GM12878 (cell line): ENCODE results near the gene EIF3A. TPM values are rescaled to one million over a fixed set of nuclear protein-coding genes. Genes with fewer than 3 reads are reported as not detected.
A peak's percentile ranks its signal among the peaks of the same experiment; 100 is the strongest.

Source experiments
- ATF7 ChIP-seq: fragments of 450-650 bp; IDR thresholded peaks from 2 replicates; pipeline ENCODE4 v1.6.1; 2016; ENCODE audit warnings: low read depth, mild to moderate bottlenecking
- ESRRA ChIP-seq: IDR thresholded peaks from 2 replicates; pipeline ENCODE4 v1.6.1; 2012; ENCODE audit warnings: mild to moderate bottlenecking, low read length, improper control_type of control experiment
- HDAC2 ChIP-seq: fragments of 200-600 bp; sonication (generic); IDR thresholded peaks from 2 replicates; pipeline ENCODE4 v1.6.1; 2017
- JUND ChIP-seq: IDR thresholded peaks from 2 replicates; pipeline ENCODE4 v1.6.1; 2012; ENCODE audit warnings: low read depth, mild to moderate bottlenecking, low read length, improper control_type of control experiment, moderate library complexity
- KAT2A ChIP-seq: conservative IDR thresholded peaks from 2 replicates; pipeline ENCODE4 v1.6.1; 2011; ENCODE audit warnings: low read depth, low read length; ENCODE audit not compliant: control insufficient read depth
- MEF2A ChIP-seq: IDR thresholded peaks from 2 replicates; pipeline ENCODE4 v1.6.1; 2011; ENCODE audit warnings: low read depth, mild to moderate bottlenecking, low read length, moderate library complexity; ENCODE audit not compliant: insufficient read depth
- MEF2B ChIP-seq: fragments of 450-650 bp; IDR thresholded peaks from 2 replicates; pipeline ENCODE4 v1.6.1; 2018; ENCODE audit warnings: mild to moderate bottlenecking, moderate library complexity; ENCODE audit not compliant: partially characterized antibody, poor library complexity, severe bottlenecking
- MTA3 ChIP-seq: IDR thresholded peaks from 2 replicates; pipeline ENCODE4 v1.6.1; 2012; ENCODE audit warnings: low read length, inconsistent platforms, borderline replicate concordance
- MYC ChIP-seq: IDR thresholded peaks from 2 replicates; pipeline ENCODE4 v1.6.1; 2011; ENCODE audit warnings: mild to moderate bottlenecking, low read length, moderate library complexity, inconsistent platforms; ENCODE audit not compliant: insufficient read depth, insufficient replicate concordance, insufficient read length, severe bottlenecking
- SIX5 ChIP-seq: IDR thresholded peaks from 2 replicates; pipeline ENCODE4 v1.6.1; 2011; ENCODE audit warnings: mild to moderate bottlenecking, low read depth, low read length, moderate library complexity; ENCODE audit not compliant: severe bottlenecking
- STAT1 ChIP-seq: fragments of 450-650 bp; conservative IDR thresholded peaks from 2 replicates; pipeline ENCODE4 v1.6.1; 2014; ENCODE audit warnings: antibody characterized with exemption, mild to moderate bottlenecking
- TCF7 ChIP-seq: IDR thresholded peaks from 2 replicates; pipeline ENCODE4 v1.6.1; 2014; ENCODE audit warnings: antibody characterized with exemption, borderline replicate concordance
- ZNF207 ChIP-seq: fragments of 450-650 bp; IDR thresholded peaks from 2 replicates; pipeline ENCODE4 v1.6.1; 2014; ENCODE audit warnings: antibody characterized with exemption, mild to moderate bottlenecking, borderline replicate concordance
- ZNF24 ChIP-seq: fragments of 450-650 bp; IDR thresholded peaks from 2 replicates; pipeline ENCODE4 v1.6.1; 2017; ENCODE audit warnings: antibody characterized with exemption, mild to moderate bottlenecking
- ZNF384 ChIP-seq: IDR thresholded peaks from 2 replicates; pipeline ENCODE4 v1.6.1; 2012; ENCODE audit warnings: low read depth, mild to moderate bottlenecking, low read length, improper control_type of control experiment, borderline replicate concordance
- ZZZ3 ChIP-seq: IDR thresholded peaks from 2 replicates; pipeline ENCODE4 v1.6.1; 2011; ENCODE audit warnings: low read depth; ENCODE audit not compliant: control insufficient read depth, insufficient read length
- polyA plus RNA-seq, 11 experiments: library from polyadenylated mRNA; depleted of rRNA in 4 of 11; unstranded in 6 of 11; stranded (reverse) in 5 of 11; fragments of >200 nt; fragmentation: Nextera tagmentation in 4 of 11; fragmentation: Illumina TruSeq in 1 of 11; extraction: Ambion mirVana in 4 of 11; extraction: Trizol in 1 of 11; gene quantifications; 1 replicate in 1 of 11; 2 replicates in 10 of 11; pipeline versions ENCODE4 v1.2.1 to v1.2.3, GENCODE V29; 2011 to 2016; ENCODE audit warnings: inconsistent platforms in 2 of 11, missing spikeins in 2 of 11, low read depth in 1 of 11
- total RNA-seq, 4 experiments: library from RNA; depleted of rRNA in 3 of 4; stranded (reverse); fragments of >200 nt in 3 of 4; fragmentation: Illumina TruSeq in 1 of 4; extraction: Trizol in 1 of 4; gene quantifications; 2 replicates each; pipeline versions ENCODE4 v1.2.1 to v1.2.3, GENCODE V29; 2013 to 2021
- TF ChIP-seq, protein P1 (sequence below): fragments of 450-650 bp; IDR thresholded peaks from 2 replicates; pipeline ENCODE4 v1.6.1; 2016; ENCODE audit warnings: mild to moderate bottlenecking
- TF ChIP-seq, protein P2 (sequence below): fragments of 450-650 bp; IDR thresholded peaks from 2 replicates; pipeline ENCODE4 v1.6.1; 2016; ENCODE audit warnings: mild to moderate bottlenecking
- TF ChIP-seq, protein P3 (sequence below): fragments of 450-650 bp; IDR thresholded peaks from 2 replicates; pipeline ENCODE4 v1.6.1; 2017; ENCODE audit warnings: low read depth, mild to moderate bottlenecking, moderate library complexity
- TF ChIP-seq, protein P4 (sequence below): IDR thresholded peaks from 2 replicates; pipeline ENCODE4 v1.6.1; 2012; ENCODE audit warnings: mild to moderate bottlenecking, low read depth, low read length
- TF ChIP-seq, protein P5 (sequence below), 3 experiments: IDR thresholded peaks in 2 of 3; conservative IDR thresholded peaks in 1 of 3; 2 replicates each; pipeline ENCODE4 v1.5.1; 2011; ENCODE audit warnings: low read depth in 3 of 3, low read length in 3 of 3, mild to moderate bottlenecking in 3 of 3, control low read depth in 2 of 3, moderate library complexity in 2 of 3, inconsistent platforms in 1 of 3, mixed read lengths in 1 of 3; ENCODE audit not compliant: control insufficient read depth in 2 of 3, insufficient read depth in 1 of 3; ENCODE audit errors: extremely low read depth in 1 of 3

EIF3A gene
- total and polyA plus RNA-seq, 10 of the 15 experiments (the other 5 are each of a cell fraction or from before 2014, with no cell fraction given), result 42.3 to 195 (median 96.3) TPM

DNA sequence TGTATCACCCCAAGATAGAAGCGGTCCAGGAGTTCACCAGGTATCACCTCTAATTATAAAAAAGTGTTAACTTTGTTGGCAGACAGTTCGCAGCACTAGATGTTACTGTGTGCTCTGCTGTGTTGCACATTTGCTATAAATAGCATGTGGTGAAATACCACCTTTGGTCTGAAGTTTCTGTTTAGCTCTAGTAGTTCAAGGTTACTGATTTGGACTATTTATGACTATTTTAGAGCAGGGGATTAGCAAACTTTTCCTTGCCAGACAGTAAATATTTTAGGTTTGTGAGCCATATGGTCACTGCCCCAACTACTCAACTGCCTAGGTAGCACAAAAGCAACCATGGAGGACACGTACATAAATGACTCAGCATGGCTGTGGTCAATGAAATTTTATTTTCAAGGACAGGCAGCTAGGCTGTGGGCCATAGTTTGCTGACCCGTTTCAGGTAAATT is 39.8 kb upstream of the EIF3A start (continued):
- TF ChIP-seq, protein P1, sequence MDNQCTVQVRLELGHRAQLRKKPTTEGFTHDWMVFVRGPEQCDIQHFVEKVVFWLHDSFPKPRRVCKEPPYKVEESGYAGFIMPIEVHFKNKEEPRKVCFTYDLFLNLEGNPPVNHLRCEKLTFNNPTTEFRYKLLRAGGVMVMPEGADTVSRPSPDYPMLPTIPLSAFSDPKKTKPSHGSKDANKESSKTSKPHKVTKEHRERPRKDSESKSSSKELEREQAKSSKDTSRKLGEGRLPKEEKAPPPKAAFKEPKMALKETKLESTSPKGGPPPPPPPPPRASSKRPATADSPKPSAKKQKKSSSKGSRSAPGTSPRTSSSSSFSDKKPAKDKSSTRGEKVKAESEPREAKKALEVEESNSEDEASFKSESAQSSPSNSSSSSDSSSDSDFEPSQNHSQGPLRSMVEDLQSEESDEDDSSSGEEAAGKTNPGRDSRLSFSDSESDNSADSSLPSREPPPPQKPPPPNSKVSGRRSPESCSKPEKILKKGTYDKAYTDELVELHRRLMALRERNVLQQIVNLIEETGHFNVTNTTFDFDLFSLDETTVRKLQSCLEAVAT, result peak; percentile 83
- TF ChIP-seq, protein P2, sequence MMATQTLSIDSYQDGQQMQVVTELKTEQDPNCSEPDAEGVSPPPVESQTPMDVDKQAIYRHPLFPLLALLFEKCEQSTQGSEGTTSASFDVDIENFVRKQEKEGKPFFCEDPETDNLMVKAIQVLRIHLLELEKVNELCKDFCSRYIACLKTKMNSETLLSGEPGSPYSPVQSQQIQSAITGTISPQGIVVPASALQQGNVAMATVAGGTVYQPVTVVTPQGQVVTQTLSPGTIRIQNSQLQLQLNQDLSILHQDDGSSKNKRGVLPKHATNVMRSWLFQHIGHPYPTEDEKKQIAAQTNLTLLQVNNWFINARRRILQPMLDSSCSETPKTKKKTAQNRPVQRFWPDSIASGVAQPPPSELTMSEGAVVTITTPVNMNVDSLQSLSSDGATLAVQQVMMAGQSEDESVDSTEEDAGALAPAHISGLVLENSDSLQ, result peak; percentile 23; the same call in 1 of the 2 replicates
- TF ChIP-seq ZZZ3 (no peak), MTA3 (peak; percentile 59; the same call in 1 of the 2 replicates), JUND (peak; percentile 83), MYC (no peak), ZNF384 (0 out of 2 replicates have a peak, but pooled peaks have one; percentile 50), SIX5 (no peak), ZNF24 (peak; percentile 79), ZNF207 (0 out of 2 replicates have a peak, but pooled peaks have one; percentile 35), ESRRA (no peak), MEF2B (peak; percentile 99), MEF2A (peak; percentile 98), KAT2A (no peak), STAT1 (no peak), ATF7 (peak; percentile 93), TCF7 (no peak), HDAC2 (no peak)
- TF ChIP-seq, protein P3, sequence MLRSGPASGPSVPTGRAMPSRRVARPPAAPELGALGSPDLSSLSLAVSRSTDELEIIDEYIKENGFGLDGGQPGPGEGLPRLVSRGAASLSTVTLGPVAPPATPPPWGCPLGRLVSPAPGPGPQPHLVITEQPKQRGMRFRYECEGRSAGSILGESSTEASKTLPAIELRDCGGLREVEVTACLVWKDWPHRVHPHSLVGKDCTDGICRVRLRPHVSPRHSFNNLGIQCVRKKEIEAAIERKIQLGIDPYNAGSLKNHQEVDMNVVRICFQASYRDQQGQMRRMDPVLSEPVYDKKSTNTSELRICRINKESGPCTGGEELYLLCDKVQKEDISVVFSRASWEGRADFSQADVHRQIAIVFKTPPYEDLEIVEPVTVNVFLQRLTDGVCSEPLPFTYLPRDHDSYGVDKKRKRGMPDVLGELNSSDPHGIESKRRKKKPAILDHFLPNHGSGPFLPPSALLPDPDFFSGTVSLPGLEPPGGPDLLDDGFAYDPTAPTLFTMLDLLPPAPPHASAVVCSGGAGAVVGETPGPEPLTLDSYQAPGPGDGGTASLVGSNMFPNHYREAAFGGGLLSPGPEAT, result peak; percentile 93
- TF ChIP-seq, protein P4, sequence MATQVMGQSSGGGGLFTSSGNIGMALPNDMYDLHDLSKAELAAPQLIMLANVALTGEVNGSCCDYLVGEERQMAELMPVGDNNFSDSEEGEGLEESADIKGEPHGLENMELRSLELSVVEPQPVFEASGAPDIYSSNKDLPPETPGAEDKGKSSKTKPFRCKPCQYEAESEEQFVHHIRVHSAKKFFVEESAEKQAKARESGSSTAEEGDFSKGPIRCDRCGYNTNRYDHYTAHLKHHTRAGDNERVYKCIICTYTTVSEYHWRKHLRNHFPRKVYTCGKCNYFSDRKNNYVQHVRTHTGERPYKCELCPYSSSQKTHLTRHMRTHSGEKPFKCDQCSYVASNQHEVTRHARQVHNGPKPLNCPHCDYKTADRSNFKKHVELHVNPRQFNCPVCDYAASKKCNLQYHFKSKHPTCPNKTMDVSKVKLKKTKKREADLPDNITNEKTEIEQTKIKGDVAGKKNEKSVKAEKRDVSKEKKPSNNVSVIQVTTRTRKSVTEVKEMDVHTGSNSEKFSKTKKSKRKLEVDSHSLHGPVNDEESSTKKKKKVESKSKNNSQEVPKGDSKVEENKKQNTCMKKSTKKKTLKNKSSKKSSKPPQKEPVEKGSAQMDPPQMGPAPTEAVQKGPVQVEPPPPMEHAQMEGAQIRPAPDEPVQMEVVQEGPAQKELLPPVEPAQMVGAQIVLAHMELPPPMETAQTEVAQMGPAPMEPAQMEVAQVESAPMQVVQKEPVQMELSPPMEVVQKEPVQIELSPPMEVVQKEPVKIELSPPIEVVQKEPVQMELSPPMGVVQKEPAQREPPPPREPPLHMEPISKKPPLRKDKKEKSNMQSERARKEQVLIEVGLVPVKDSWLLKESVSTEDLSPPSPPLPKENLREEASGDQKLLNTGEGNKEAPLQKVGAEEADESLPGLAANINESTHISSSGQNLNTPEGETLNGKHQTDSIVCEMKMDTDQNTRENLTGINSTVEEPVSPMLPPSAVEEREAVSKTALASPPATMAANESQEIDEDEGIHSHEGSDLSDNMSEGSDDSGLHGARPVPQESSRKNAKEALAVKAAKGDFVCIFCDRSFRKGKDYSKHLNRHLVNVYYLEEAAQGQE, result no peak
- TF ChIP-seq, protein P5, sequence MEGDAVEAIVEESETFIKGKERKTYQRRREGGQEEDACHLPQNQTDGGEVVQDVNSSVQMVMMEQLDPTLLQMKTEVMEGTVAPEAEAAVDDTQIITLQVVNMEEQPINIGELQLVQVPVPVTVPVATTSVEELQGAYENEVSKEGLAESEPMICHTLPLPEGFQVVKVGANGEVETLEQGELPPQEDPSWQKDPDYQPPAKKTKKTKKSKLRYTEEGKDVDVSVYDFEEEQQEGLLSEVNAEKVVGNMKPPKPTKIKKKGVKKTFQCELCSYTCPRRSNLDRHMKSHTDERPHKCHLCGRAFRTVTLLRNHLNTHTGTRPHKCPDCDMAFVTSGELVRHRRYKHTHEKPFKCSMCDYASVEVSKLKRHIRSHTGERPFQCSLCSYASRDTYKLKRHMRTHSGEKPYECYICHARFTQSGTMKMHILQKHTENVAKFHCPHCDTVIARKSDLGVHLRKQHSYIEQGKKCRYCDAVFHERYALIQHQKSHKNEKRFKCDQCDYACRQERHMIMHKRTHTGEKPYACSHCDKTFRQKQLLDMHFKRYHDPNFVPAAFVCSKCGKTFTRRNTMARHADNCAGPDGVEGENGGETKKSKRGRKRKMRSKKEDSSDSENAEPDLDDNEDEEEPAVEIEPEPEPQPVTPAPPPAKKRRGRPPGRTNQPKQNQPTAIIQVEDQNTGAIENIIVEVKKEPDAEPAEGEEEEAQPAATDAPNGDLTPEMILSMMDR (IDR thresholded peaks at IDR 0.05 in 2 of 3, conservative IDR thresholded peaks at IDR 0.05 in 1 of 3; ENCODE audit: control insufficient read depth in 2 of 3, extremely low read depth in 1 of 3, insufficient read depth in 1 of 3, low read depth in 3 of 3, low read length in 3 of 3), result no peak
